ENCODE data around the gene CNN2.

GRCh38 chr19:1066251-1066747, 39.9 kb downstream of the CNN2 start:
- TF ChIP-seq CTCF (IDR thresholded peaks at IDR 0.05): no peak
- TF ChIP-seq POLR2A (IDR thresholded peaks at IDR 0.05): no peak
